CD4-positive, alpha-beta T cell treated with Interleukin-10 for 1 hour (primary cell): ENCODE measurements around the gene EYS.

Source experiments
- DNase-seq: peaks from one replicate; pipeline ENCODE4 v3.0.0-alpha.2; 2020

EYS gene

GRCh38 chr6:65199121-65199520 lies 507.9 kb downstream of the EYS start:
- no peak for DNase-seq

DNA sequence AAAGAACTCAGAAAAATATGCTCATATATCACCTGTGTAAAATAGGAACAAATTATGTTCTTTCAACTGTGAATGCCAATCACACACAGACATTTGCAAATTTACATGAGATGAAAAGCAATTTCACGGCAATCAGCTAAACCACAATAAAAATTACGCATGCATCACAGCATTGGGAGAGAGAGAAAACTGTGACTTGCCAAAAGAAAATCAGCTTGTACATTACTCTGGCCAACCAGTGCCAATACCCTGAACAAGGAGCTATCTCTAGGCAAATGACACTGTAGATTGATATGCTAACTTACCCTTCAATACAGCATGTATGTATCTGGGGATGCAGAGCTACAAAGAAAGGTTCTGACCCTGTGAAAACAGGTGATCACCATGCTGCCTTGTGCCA lies 515.6 kb downstream of the EYS start:
- no peak for DNase-seq

GRCh38 chr6:65189236-65189881 lies 517.7 kb downstream of the EYS start:
- no peak for DNase-seq

- no peak for DNase-seq
Measured at GRCh38 chr6:65186826-65187225, 520.2 kb downstream of the EYS start.

GRCh38 chr6:65182681-65183080 lies 524.3 kb downstream of the EYS start:
- DNase-seq, result no peak

DNA sequence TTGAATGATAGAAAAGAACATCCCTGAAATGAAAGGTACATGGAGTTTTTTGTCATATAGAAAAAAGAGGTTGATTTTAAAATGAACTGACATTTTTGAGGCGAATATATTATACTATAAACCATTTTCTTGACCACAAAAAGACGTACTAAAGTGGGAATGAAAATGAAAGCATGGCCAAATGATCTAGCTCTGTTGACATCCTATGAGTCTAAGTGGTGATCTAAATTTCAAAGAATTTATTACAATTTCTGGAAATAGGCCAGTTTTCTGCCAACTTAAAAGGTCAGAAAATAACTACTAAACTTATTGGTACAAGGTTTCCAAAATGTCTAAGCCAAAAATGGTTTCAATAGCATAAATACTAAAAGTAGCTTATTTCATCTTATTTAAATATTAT lies 536.8 kb downstream of the EYS start:
- no peak for DNase-seq

GRCh38 chr6:65161661-65162060 lies 545.4 kb downstream of the EYS start:
- DNase-seq, result no peak

- no peak for DNase-seq
Measured at GRCh38 chr6:65157025-65157424, 550.0 kb downstream of the EYS start.

GRCh38 chr6:65155083-65155482 lies 551.9 kb downstream of the EYS start:
- DNase-seq, result no peak

GRCh38 chr6:65149841-65150240 lies 557.2 kb downstream of the EYS start:
- no peak for DNase-seq

- DNase-seq, result no peak
Measured at GRCh38 chr6:65148839-65149238, 558.2 kb downstream of the EYS start.

DNA sequence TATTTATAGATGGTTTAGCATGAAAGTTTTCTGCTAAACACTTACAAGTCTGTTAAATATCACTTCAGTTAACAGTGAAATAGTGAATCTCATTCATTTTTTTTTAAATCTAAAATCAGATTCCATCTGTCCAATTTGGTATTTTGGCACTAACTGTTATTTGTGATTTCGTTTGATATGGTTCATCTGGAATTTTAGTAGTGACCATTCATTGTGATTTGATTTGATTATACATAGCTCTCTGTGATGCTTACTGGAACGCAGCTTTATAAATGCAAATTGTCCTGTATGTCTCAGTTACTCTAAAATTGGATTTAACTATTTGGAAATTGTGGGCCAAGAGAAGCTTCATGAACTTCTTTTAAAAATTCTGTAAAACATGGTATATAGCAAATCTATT lies 571.5 kb downstream of the EYS start:
- no peak for DNase-seq

DNA sequence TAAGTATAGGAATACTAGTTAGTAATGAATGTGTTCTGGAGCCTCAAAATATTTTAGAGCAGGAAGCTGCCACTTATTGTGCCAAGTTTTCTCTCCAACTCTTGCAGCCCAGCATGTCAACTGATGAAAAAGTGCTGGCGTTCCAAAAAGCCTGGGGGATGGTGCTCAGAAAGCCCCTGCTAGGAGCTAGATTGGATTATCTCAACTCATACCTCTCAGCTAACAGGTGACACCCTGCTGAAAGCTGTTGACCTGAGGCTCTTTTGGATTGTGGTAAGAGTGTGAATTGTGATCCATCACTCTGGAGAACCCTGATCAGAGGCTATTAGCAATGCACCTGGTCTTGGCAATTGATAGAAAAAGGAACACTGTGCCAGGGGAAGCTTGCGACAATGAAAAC lies 580.4 kb downstream of the EYS start:
- no peak for DNase-seq

GRCh38 chr6:65123521-65123920 lies 583.5 kb downstream of the EYS start:
- DNase-seq, result no peak

DNA sequence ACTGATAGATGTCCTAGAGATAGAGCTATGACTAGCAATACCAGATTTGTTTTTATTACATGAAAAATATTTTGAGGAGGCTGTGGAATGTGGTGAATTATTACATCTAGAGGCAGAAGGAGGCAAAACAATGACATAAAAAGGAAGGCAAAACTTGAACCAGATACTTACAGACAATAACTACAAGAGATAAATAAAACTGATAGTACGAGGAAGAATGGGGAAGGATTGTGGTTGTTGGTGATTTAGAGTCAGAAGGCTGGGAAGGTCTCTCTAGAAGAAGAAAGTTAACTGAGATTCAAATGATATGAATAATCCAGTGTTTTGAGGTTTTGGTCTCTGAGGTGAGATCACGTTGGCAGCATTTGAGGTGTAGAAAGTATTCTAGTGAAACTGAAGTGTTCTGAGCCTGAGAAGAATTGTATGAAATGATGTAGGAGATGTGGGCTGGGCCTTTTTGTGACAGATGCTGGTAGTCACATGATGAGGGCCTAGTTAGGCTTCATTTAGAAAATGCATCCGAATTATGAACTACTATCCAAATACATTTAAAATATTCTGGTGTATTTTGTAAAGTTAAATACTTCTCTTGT lies 589.1 kb downstream of the EYS start:
- no peak for DNase-seq

GRCh38 chr6:65116326-65116725 lies 590.7 kb downstream of the EYS start:
- no peak for DNase-seq

DNA sequence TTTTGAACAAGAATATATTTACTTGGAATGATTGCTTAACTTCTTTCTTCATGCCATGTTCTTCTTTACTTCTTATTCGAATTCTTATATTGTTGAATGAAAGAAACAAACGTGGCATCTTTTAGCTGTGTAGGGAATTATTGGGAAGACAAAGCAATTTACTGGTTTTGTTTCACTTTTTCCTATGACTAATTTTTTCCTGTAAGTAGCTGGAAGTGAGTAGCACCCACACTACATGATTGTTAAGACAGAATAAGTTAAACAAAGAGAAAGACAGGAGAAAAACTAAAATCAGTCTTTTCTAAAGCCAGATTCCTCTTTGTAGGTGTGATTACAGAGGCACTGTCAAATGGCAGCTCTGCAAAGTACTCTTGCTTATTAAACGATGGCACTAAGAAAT lies 593.4 kb downstream of the EYS start:
- DNase-seq, result no peak

DNA sequence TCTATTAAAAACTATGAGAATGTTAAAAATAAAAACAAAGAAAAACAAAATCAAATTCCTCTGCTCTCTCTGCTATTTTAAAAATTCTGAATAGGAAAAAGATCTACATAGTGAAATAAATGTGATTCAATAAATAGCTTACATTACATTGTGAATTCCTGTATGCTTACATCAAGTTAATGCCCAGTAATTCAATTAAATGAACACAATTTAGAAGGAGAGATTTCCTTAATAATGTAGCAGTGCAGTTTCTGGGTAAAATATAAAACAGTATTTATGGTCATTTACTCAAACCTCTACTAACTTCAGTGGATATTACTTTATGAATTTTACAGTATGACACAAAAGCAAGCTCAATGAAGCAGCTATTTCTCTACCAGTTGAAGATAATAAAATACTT lies 594.6 kb downstream of the EYS start:
- DNase-seq, result no peak

DNA sequence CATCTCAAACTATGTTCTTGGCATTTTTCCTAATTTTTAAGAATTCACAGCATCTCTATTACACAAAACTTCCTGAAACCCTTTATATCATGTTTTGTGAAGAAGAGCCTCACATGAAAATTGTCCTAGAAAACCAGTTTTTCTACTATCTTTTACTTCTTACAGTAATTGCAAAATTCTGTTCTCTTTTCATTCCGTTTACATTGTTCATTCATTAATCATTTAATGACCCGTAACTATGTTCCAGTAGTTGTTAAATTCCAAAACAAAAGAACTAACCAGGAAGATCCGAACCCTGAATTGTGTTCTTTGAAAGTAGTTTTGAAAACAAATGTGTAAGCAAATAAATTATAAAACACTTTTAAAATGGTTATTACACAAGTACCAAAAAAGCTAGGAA lies 597.0 kb downstream of the EYS start:
- no peak for DNase-seq

DNA sequence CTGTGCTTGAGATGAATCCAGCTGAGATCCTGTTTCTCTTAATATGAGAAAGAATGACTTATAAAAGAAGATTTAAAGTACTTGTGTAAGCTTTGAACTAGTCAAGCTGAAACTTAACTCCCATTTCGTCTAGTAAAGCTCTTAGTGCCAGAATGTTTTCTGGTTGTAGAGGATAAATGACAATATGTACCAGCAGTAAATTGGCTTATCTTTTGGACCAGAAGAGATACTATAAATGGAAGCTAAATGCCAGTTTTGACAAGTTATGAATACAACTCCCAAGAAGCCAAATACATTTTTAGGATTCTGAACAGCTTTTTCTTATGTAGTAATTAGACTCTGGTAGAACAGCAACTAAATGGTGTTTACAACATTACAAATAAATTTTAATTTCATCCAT lies 608.7 kb downstream of the EYS start:
- DNase-seq, result no peak

DNA sequence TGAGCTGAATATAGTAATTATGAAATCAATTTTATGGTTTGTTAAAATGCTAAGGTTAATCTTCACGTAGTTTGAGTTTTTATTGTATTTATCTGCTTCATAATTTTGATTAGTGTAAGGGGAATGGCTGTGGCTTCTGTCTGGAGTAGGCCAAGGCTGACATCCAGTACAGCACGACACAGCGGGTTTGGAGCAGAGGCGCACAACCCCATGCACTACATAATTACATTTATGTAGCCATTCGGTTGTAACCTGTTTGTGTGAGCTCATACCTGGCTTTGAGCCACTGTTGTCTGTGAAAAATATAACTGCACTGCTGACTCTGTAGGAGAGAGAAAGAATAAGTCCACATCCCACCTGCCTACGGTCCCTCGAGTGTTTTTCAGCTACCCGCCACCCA lies 615.5 kb downstream of the EYS start:
- DNase-seq, result no peak

DNA sequence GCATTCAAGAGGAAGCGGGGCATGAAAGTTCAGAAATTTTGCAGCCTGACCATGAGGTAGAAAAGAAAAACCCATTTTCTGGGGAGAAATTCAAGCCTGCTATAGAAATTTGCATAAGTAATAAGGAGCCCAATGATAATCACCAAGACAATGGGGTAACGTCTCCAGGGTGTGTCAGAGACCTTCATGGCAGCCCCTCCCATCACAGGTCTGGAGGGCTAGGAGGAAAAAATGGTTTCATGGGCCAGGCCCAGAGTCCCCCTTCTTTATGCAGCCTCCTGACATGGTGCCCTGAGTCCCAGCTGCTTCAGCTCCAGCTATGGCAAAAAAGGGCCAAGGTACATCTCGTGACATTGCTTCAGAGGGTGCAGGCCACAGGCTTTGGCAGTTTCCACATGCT lies 618.5 kb downstream of the EYS start:
- no peak for DNase-seq

GRCh38 chr6:65081756-65082155 lies 625.3 kb downstream of the EYS start:
- no peak for DNase-seq

DNA sequence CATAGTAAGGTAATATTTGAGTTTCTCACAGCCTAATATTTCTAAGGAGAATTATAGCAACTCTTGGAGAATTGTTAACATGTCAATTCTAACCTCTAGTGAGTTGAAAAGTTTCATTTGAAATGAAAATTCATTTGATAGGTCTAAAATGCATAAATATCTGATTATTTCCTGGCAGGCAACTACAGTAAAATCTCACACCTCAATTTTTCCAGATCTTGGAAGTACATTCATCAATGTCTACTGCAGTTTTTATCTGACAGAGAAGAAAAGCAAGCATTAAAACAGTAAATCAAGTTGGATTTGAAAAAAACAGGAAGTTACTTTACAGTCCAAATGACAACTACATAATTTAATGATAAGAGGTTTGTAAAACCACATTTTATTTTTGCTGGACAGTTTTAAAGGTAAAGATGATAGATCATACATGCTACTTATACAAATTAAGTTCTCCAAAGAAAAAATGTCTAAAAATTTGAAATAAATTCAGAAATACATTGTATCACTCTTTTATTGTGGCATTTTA lies 631.3 kb downstream of the EYS start:
- no peak for DNase-seq

DNA sequence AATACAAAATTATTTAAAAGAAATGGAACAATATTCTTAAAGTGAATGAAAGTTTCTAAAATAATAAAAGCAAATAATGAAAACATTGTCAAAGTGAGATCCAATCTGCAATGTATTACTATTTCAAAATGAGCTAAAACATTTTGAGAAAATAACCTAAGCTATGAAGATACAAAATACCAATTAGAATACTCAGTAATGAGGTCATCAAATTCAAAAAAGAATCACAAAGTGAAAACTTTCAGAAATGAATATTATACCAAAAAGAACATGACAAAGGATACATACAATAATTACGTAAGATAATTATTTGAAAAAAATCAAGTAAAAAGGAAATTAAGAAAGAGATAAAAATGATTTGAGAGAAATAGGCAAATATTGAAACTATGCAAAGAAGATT lies 634.5 kb downstream of the EYS start:
- DNase-seq, result no peak
